ENCODE data around the gene TUBA1C. TPM values are rescaled to one million over a fixed set of nuclear protein-coding genes. Genes with fewer than 3 reads are reported as not detected.

The TUBA1C gene
- total and polyA plus RNA-seq, 9 of the 15 experiments (the other 6 are each of a cell fraction or from before 2014, with no cell fraction given), result 755 to 3,012 (median 914) TPM

DNA sequence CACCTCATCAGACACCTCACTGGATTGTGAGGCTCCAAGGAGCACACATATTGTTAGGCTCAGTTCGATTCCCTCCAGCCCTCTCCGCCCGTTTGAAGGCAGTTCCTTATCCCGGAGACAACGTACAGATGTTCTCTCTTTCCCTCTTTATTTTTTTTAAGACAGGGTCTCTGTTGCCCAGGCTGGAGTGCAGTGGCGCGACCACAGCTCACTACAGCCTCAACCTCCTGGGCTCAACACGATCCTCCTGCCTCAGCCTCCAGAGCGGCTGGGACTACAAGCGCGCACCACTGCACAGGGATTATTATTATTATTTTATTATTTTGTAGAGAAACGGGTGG lies 57.5 kb downstream of the TUBA1C start (continued):
- no peak for TF ChIP-seq HSF4 (CRISPR knock-in tag; IDR thresholded peaks at IDR 0.05; ENCODE audit: borderline replicate concordance)
- TF ChIP-seq CBFB (CRISPR knock-in tag; IDR thresholded peaks at IDR 0.05), result no peak
- 0 out of 2 replicates have a peak, but pooled peaks have one; percentile 9 for TF ChIP-seq NFIC (IDR thresholded peaks at IDR 0.05)
- no peak for TF ChIP-seq ASH1L (IDR thresholded peaks at IDR 0.05; ENCODE audit: borderline replicate concordance, low read depth, partially characterized antibody)
- TF ChIP-seq, protein P1, sequence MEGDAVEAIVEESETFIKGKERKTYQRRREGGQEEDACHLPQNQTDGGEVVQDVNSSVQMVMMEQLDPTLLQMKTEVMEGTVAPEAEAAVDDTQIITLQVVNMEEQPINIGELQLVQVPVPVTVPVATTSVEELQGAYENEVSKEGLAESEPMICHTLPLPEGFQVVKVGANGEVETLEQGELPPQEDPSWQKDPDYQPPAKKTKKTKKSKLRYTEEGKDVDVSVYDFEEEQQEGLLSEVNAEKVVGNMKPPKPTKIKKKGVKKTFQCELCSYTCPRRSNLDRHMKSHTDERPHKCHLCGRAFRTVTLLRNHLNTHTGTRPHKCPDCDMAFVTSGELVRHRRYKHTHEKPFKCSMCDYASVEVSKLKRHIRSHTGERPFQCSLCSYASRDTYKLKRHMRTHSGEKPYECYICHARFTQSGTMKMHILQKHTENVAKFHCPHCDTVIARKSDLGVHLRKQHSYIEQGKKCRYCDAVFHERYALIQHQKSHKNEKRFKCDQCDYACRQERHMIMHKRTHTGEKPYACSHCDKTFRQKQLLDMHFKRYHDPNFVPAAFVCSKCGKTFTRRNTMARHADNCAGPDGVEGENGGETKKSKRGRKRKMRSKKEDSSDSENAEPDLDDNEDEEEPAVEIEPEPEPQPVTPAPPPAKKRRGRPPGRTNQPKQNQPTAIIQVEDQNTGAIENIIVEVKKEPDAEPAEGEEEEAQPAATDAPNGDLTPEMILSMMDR (IDR thresholded peaks at IDR 0.05 in 2 of 3, conservative IDR thresholded peaks at IDR 0.05 in 1 of 3; ENCODE audit: insufficient read depth in 2 of 3, low read depth in 1 of 3, low read length in 3 of 3), result no peak
- TF ChIP-seq, protein P2, sequence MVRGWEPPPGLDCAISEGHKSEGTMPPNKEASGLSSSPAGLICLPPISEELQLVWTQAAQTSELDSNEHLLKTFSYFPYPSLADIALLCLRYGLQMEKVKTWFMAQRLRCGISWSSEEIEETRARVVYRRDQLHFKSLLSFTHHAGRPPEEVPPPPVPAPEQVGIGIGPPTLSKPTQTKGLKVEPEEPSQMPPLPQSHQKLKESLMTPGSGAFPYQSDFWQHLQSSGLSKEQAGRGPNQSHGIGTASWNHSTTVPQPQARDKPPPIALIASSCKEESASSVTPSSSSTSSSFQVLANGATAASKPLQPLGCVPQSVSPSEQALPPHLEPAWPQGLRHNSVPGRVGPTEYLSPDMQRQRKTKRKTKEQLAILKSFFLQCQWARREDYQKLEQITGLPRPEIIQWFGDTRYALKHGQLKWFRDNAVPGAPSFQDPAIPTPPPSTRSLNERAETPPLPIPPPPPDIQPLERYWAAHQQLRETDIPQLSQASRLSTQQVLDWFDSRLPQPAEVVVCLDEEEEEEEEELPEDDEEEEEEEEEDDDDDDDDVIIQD (CRISPR knock-in tag; IDR thresholded peaks at IDR 0.05), result no peak
- no peak for TF ChIP-seq TCF3 (CRISPR knock-in tag; IDR thresholded peaks at IDR 0.05)
- no peak for TF ChIP-seq ZFP30 (CRISPR knock-in tag; IDR thresholded peaks at IDR 0.05; ENCODE audit: borderline replicate concordance)
- TF ChIP-seq PHF20 (IDR thresholded peaks at IDR 0.05; ENCODE audit: partially characterized antibody), result no peak
- TF ChIP-seq ZBTB17 (CRISPR knock-in tag; IDR thresholded peaks at IDR 0.05), result no peak
- TF ChIP-seq KAT2B (IDR thresholded peaks at IDR 0.05; ENCODE audit: low read depth, low read length), result no peak
- TF ChIP-seq, protein P3, sequence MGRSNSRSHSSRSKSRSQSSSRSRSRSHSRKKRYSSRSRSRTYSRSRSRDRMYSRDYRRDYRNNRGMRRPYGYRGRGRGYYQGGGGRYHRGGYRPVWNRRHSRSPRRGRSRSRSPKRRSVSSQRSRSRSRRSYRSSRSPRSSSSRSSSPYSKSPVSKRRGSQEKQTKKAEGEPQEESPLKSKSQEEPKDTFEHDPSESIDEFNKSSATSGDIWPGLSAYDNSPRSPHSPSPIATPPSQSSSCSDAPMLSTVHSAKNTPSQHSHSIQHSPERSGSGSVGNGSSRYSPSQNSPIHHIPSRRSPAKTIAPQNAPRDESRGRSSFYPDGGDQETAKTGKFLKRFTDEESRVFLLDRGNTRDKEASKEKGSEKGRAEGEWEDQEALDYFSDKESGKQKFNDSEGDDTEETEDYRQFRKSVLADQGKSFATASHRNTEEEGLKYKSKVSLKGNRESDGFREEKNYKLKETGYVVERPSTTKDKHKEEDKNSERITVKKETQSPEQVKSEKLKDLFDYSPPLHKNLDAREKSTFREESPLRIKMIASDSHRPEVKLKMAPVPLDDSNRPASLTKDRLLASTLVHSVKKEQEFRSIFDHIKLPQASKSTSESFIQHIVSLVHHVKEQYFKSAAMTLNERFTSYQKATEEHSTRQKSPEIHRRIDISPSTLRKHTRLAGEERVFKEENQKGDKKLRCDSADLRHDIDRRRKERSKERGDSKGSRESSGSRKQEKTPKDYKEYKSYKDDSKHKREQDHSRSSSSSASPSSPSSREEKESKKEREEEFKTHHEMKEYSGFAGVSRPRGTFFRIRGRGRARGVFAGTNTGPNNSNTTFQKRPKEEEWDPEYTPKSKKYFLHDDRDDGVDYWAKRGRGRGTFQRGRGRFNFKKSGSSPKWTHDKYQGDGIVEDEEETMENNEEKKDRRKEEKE (IDR thresholded peaks at IDR 0.05; ENCODE audit: borderline replicate concordance in 1 of 2, control insufficient read depth in 1 of 2, low read depth in 2 of 2, low read length in 1 of 2), result no peak
- TF ChIP-seq MTA2 (IDR thresholded peaks at IDR 0.05; ENCODE audit: low read depth), result no peak
- TF ChIP-seq, protein P4, sequence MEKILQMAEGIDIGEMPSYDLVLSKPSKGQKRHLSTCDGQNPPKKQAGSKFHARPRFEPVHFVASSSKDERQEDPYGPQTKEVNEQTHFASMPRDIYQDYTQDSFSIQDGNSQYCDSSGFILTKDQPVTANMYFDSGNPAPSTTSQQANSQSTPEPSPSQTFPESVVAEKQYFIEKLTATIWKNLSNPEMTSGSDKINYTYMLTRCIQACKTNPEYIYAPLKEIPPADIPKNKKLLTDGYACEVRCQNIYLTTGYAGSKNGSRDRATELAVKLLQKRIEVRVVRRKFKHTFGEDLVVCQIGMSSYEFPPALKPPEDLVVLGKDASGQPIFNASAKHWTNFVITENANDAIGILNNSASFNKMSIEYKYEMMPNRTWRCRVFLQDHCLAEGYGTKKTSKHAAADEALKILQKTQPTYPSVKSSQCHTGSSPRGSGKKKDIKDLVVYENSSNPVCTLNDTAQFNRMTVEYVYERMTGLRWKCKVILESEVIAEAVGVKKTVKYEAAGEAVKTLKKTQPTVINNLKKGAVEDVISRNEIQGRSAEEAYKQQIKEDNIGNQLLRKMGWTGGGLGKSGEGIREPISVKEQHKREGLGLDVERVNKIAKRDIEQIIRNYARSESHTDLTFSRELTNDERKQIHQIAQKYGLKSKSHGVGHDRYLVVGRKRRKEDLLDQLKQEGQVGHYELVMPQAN (IDR thresholded peaks at IDR 0.05; ENCODE audit: borderline replicate concordance), result peak; percentile 68; the same call in 1 of the 2 replicates
- TF ChIP-seq, protein P5, sequence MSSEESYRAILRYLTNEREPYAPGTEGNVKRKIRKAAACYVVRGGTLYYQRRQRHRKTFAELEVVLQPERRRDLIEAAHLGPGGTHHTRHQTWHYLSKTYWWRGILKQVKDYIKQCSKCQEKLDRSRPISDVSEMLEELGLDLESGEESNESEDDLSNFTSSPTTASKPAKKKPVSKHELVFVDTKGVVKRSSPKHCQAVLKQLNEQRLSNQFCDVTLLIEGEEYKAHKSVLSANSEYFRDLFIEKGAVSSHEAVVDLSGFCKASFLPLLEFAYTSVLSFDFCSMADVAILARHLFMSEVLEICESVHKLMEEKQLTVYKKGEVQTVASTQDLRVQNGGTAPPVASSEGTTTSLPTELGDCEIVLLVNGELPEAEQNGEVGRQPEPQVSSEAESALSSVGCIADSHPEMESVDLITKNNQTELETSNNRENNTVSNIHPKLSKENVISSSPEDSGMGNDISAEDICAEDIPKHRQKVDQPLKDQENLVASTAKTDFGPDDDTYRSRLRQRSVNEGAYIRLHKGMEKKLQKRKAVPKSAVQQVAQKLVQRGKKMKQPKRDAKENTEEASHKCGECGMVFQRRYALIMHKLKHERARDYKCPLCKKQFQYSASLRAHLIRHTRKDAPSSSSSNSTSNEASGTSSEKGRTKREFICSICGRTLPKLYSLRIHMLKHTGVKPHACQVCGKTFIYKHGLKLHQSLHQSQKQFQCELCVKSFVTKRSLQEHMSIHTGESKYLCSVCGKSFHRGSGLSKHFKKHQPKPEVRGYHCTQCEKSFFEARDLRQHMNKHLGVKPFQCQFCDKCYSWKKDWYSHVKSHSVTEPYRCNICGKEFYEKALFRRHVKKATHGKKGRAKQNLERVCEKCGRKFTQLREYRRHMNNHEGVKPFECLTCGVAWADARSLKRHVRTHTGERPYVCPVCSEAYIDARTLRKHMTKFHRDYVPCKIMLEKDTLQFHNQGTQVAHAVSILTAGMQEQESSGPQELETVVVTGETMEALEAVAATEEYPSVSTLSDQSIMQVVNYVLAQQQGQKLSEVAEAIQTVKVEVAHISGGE (CRISPR knock-in tag; IDR thresholded peaks at IDR 0.05), result no peak; a peak in 1 of 6 replicates

Data from K562 (cell line).